Suppressor macrophage treated with lipopolysaccharide for 4 hours (primary cell): ENCODE results near the gene COL23A1.
A peak's percentile ranks its signal among the peaks of the same experiment; 100 is the strongest.

Experiments used
- DNase-seq: peaks from one replicate; pipeline ENCODE4 v3.0.0-alpha.2; 2020

The COL23A1 gene

GRCh38 chr5:178247481-178248456, 342.4 kb downstream of the COL23A1 start:
- no peak for DNase-seq

GRCh38 chr5:178246624-178247279, 343.4 kb downstream of the COL23A1 start:
- no peak for DNase-seq

- DNase-seq, result no peak
These were observed 344.8 kb downstream of the COL23A1 start for GRCh38 chr5:178245389-178245788.

- peak; percentile 31 for DNase-seq
These were observed 345.6 kb downstream of the COL23A1 start for GRCh38 chr5:178244576-178244975.

- no peak for DNase-seq
These were observed 347.8 kb downstream of the COL23A1 start for GRCh38 chr5:178242416-178242815.

- DNase-seq, result peak; percentile 43
These were observed 348.4 kb downstream of the COL23A1 start for GRCh38 chr5:178241688-178242231.

- peak; percentile 45 for DNase-seq
These were observed 348.9 kb downstream of the COL23A1 start for GRCh38 chr5:178241231-178241663.

GRCh38 chr5:178240766-178241165, 349.4 kb downstream of the COL23A1 start:
- no peak for DNase-seq

- no peak for DNase-seq
These were observed 349.9 kb downstream of the COL23A1 start for GRCh38 chr5:178240341-178240741.

GRCh38 chr5:178239626-178240301, 350.4 kb downstream of the COL23A1 start:
- DNase-seq, result peak; percentile 52

GRCh38 chr5:178238711-178239592, 351.2 kb downstream of the COL23A1 start:
- DNase-seq, result no peak

GRCh38 chr5:178238313-178238635, 351.9 kb downstream of the COL23A1 start:
- no peak for DNase-seq

- DNase-seq, result peak; percentile 77
These were observed 352.5 kb downstream of the COL23A1 start for GRCh38 chr5:178237431-178238312.

GRCh38 chr5:178236679-178237078, 353.5 kb downstream of the COL23A1 start:
- peak; percentile 80 for DNase-seq

GRCh38 chr5:178236126-178236525, 354.1 kb downstream of the COL23A1 start:
- no peak for DNase-seq

- peak; percentile 54 for DNase-seq
These were observed 354.6 kb downstream of the COL23A1 start for GRCh38 chr5:178235588-178235974.

- DNase-seq, result peak; percentile 78
These were observed 355.2 kb downstream of the COL23A1 start for GRCh38 chr5:178234750-178235587.

GRCh38 chr5:178234121-178234749, 356.0 kb downstream of the COL23A1 start:
- no peak for DNase-seq

- DNase-seq, result no peak
These were observed 357.2 kb downstream of the COL23A1 start for GRCh38 chr5:178232920-178233429.
